Spleen (tissue), 7 donors: ENCODE measurements around the gene ZYX.

Source experiments
- POLR2A ChIP-seq, 3 donors: fragments of 450-650 bp; IDR thresholded peaks; one replicate each; pipeline ENCODE4 v1.5.1; 2017; ENCODE audit warnings: antibody characterized with exemption in 3 of 3, mild to moderate bottlenecking in 1 of 3
- TF ChIP-seq, protein P1 (sequence below), 11 experiments: fragments of 200-600 bp in 7 of 11; fragments of 450-650 bp in 4 of 11; sonication (generic) in 4 of 11; IDR thresholded peaks in 8 of 11; conservative IDR thresholded peaks in 3 of 11; 1 replicate in 7 of 11; 2 replicates in 4 of 11; pipeline versions ENCODE4 v1.4.0 to v1.8.0; 2016 to 2021; ENCODE audit warnings: antibody characterized with exemption in 11 of 11, inconsistent platforms in 4 of 11, mild to moderate bottlenecking in 1 of 11
- donor health status: DM: no; HTN: no; CAD: no; lungs with moderate emphysema.
- donor health status: DM: no; HTN: no; CAD: no.
- donor health status: DM: no; HTN: no; CAD: no.

DNA sequence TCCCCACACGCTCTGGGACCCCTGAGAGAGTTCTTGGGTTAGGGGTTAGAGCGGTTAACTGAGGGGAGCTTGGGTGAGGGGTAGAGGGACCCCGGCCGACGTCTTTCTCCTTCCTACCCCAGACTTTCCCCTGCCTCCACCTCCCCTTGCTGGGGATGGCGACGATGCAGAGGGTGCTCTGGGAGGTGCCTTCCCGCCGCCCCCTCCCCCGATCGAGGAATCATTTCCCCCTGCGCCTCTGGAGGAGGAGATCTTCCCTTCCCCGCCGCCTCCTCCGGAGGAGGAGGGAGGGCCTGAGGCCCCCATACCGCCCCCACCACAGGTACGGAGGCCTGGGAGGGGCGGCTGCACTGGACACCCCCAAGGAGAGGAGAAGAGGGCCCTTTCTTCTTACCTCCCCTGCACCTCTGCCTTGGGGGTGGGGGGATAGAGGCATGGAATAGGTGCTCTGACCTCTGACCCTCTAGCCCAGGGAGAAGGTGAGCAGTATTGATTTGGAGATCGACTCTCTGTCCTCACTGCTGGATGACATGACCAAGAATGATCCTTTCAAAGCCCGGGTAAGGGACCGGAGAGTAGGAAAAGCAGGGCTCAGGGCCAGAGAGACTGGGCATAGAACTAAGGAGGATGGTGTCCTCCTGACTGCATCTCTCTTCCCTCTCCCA, 1.1 kb downstream of the ZYX start:
- TF ChIP-seq, protein P1, sequence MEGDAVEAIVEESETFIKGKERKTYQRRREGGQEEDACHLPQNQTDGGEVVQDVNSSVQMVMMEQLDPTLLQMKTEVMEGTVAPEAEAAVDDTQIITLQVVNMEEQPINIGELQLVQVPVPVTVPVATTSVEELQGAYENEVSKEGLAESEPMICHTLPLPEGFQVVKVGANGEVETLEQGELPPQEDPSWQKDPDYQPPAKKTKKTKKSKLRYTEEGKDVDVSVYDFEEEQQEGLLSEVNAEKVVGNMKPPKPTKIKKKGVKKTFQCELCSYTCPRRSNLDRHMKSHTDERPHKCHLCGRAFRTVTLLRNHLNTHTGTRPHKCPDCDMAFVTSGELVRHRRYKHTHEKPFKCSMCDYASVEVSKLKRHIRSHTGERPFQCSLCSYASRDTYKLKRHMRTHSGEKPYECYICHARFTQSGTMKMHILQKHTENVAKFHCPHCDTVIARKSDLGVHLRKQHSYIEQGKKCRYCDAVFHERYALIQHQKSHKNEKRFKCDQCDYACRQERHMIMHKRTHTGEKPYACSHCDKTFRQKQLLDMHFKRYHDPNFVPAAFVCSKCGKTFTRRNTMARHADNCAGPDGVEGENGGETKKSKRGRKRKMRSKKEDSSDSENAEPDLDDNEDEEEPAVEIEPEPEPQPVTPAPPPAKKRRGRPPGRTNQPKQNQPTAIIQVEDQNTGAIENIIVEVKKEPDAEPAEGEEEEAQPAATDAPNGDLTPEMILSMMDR (IDR thresholded peaks at IDR 0.05 in 8 of 11, conservative IDR thresholded peaks at IDR 0.05 in 3 of 11) = no peak
- no peak for TF ChIP-seq POLR2A (IDR thresholded peaks at IDR 0.05)
